Body of pancreas (tissue), 4 donors: Measurements from ENCODE around the gene CDK17. TPM values are rescaled to one million over a fixed set of nuclear protein-coding genes. Genes with fewer than 3 reads are reported as not detected.
"Not testable (repeated sequence)": the region's sequence is repeated elsewhere in the genome, so short reads cannot be mapped to it uniquely, and the experiment has no call there.

Experiments
- ATAC-seq: fragments of 150-250 bp; one replicate; pipeline ENCODE4 v1.9.1; 2016
- DNase-seq, 4 donors: peaks; one replicate each; pipeline ENCODE4 v3.0.0-alpha.2; 2019
- H3K27ac ChIP-seq, 4 donors: fragments of 200-600 bp; sonication (generic); 1 replicate in 3 of 4; 2 replicates in 1 of 4; pipeline versions ENCODE4 v1.5.1 to v1.6.1; 2016 to 2019; ENCODE audit warnings: mild to moderate bottlenecking in 1 of 4, mixed read lengths in 1 of 4, moderate library complexity in 1 of 4
- H3K27me3 ChIP-seq, 2 donors: fragments of 200-600 bp; sonication (generic); one replicate each; pipeline ENCODE4 v1.6.0; 2016; ENCODE audit warnings: mild to moderate bottlenecking in 1 of 2
- H3K36me3 ChIP-seq, 2 donors: fragments of 200-600 bp; sonication (generic); replicated peaks in 1 of 2; 2 replicates each; pipeline ENCODE4 v1.5.1; 2016; ENCODE audit warnings: low read depth in 2 of 2; ENCODE audit not compliant: insufficient read depth in 1 of 2
- H3K4me1 ChIP-seq: fragments of 200-600 bp; sonication (generic); one replicate; pipeline ENCODE4 v1.6.0; 2016
- H3K4me3 ChIP-seq, 2 donors: fragments of 200-600 bp; sonication (generic); 1 replicate in 1 of 2; 2 replicates in 1 of 2; pipeline ENCODE4 v1.5.1; 2016 to 2019
- H3K9me3 ChIP-seq, 3 donors: fragments of 200-600 bp; sonication (generic); 1 replicate in 2 of 3; 2 replicates in 1 of 3; pipeline ENCODE4 v1.5.1; 2016
- CTCF ChIP-seq, 7 experiments: fragments of 450-650 bp in 4 of 7; fragments of 200-600 bp in 3 of 7; sonication (generic) in 3 of 7; IDR thresholded peaks; one replicate each; pipeline ENCODE4 v1.5.1; 2016 to 2019; ENCODE audit warnings: antibody characterized with exemption in 7 of 7
- POLR2A ChIP-seq, 3 donors: fragments of 450-650 bp; IDR thresholded peaks; one replicate each; pipeline ENCODE4 v1.6.1; 2016; ENCODE audit warnings: antibody characterized with exemption in 3 of 3, mild to moderate bottlenecking in 2 of 3
- WGBS, 2 donors: methylation state at CpG; one replicate each; pipeline ENCODE4 v1.1.5; 2017; 5-methylcytosine and 5-hydroxymethylcytosine counted together
- intact Hi-C: fragments of 100-400 bp; cut with DNase I; formaldehyde crosslinking; loops from one replicate; pipeline ENCODE4 v1.15.1; 2023
- total RNA-seq, 2 donors: library from RNA; depleted of rRNA; stranded (reverse); fragments of >200 nt; gene quantifications; one replicate each; pipeline ENCODE4 v1.1.0, GENCODE V29; 2016

Gene CDK17
- total RNA-seq, 2 donors from 2014 or later, result 17.5 to 29.8 TPM

- Histone ChIP-seq H3K4me1 (peaks cover 5% of the 10 kb centered on the region), H3K4me3 (no peak overlapping the region), H3K9me3 (peaks cover 0 to 3% (median 0%) of the 10 kb centered on the region in 3 donors), H3K36me3 (no peaks in the 10 kb centered on the region), H3K27me3 (no peaks in the 10 kb centered on the region), H3K27ac (no peak overlapping the region)
- TF ChIP-seq POLR2A (IDR thresholded peaks at IDR 0.05) (no peak), CTCF (IDR thresholded peaks at IDR 0.05) (no peak)
- intact Hi-C loops, result no loop called here
- ATAC-seq, result no peak
- WGBS, 2 donors, result 58 to 67% methylated on average over 5 of the region's 5 CpGs
- no peak for DNase-seq
Observed at GRCh38 chr12:96347130-96347699, 53.0 kb downstream of the CDK17 start.

GRCh38 chr12:96346716-96347115 lies 53.5 kb downstream of the CDK17 start:
- DNase-seq, H3K36me3 ChIP-seq, H3K4me3 ChIP-seq, intact Hi-C loops, H3K27me3 ChIP-seq, ATAC-seq, H3K27ac ChIP-seq, H3K4me1 ChIP-seq, H3K9me3 ChIP-seq: not testable (repeated sequence)
- 62 to 79% methylated on average over 4 of the region's 4 CpGs for WGBS, 2 donors

- intact Hi-C loops, result no loop called here
- H3K27ac ChIP-seq, result no peak overlapping the region
- no peaks in the 10 kb centered on the region for H3K36me3 ChIP-seq
- H3K27me3 ChIP-seq, result no peaks in the 10 kb centered on the region
- H3K4me1 ChIP-seq, result no peaks in the 10 kb centered on the region
- H3K4me3 ChIP-seq, result no peak overlapping the region
- peaks cover 0 to 3% (median 0%) of the 10 kb centered on the region in 3 donors for H3K9me3 ChIP-seq
- WGBS, 2 donors, result 80 to 93% methylated on average over 3 of the region's 3 CpGs
- ATAC-seq (no peak), DNase-seq (no peak)
- TF ChIP-seq POLR2A (IDR thresholded peaks at IDR 0.05), result no peak
- no peak for TF ChIP-seq CTCF (IDR thresholded peaks at IDR 0.05)
Observed at GRCh38 chr12:96344124-96344695, 56.0 kb downstream of the CDK17 start.

GRCh38 chr12:96343347-96343954 lies 56.8 kb downstream of the CDK17 start:
- H3K4me1 ChIP-seq, result no peaks in the 10 kb centered on the region
- no peak overlapping the region for H3K4me3 ChIP-seq
- no peaks in the 10 kb centered on the region for H3K36me3 ChIP-seq
- intact Hi-C loops, result no loop called here
- no peak for TF ChIP-seq CTCF (IDR thresholded peaks at IDR 0.05)
- no peak for TF ChIP-seq POLR2A (IDR thresholded peaks at IDR 0.05)
- no peak for ATAC-seq
- H3K27ac ChIP-seq, result no peak overlapping the region
- no peak for DNase-seq
- peaks cover 0 to 3% (median 0%) of the 10 kb centered on the region in 3 donors for H3K9me3 ChIP-seq
- 92 to 100% methylated on average over 3 of the region's 3 CpGs for WGBS, 2 donors
- H3K27me3 ChIP-seq, result no peaks in the 10 kb centered on the region

- intact Hi-C loops, H3K4me1 ChIP-seq, H3K4me3 ChIP-seq, H3K9me3 ChIP-seq, H3K36me3 ChIP-seq, H3K27me3 ChIP-seq, ATAC-seq, DNase-seq, H3K27ac ChIP-seq: not testable (repeated sequence)
- 95 to 98% methylated on average over 5 of the region's 5 CpGs for WGBS, 2 donors
Observed at GRCh38 chr12:96339666-96340065, 60.6 kb downstream of the CDK17 start.
